HUES6 (cell line): ENCODE measurements around the gene NOD2.

Experiments used
- H3K27ac ChIP-seq: 2 replicates; pipeline ENCODE4 v1.7.0; 2013; ENCODE audit warnings: low read depth, mild to moderate bottlenecking, low read length, inconsistent platforms
- H3K27me3 ChIP-seq: 2 replicates; pipeline ENCODE4 v1.6.1; 2013; ENCODE audit warnings: low read length; ENCODE audit not compliant: control insufficient read depth, insufficient read depth
- H3K36me3 ChIP-seq: 2 replicates; pipeline ENCODE4 v1.6.1; 2013; ENCODE audit warnings: low read length; ENCODE audit not compliant: control insufficient read depth, insufficient read depth
- H3K4me1 ChIP-seq: 2 replicates; pipeline ENCODE4 v1.6.1; 2013; ENCODE audit warnings: low read length; ENCODE audit not compliant: control insufficient read depth, insufficient read depth
- H3K4me3 ChIP-seq: 2 replicates; pipeline ENCODE4 v1.5.1; 2013; ENCODE audit warnings: low read depth, low read length
- H3K9ac ChIP-seq: one replicate; pipeline ENCODE4 v1.6.1; 2013; ENCODE audit warnings: mild to moderate bottlenecking, low read length
- H3K9me3 ChIP-seq: 2 replicates; pipeline ENCODE4 v1.6.1; 2013; ENCODE audit warnings: low read depth, low read length; ENCODE audit not compliant: control insufficient read depth, insufficient read depth

NOD2 gene

DNA sequence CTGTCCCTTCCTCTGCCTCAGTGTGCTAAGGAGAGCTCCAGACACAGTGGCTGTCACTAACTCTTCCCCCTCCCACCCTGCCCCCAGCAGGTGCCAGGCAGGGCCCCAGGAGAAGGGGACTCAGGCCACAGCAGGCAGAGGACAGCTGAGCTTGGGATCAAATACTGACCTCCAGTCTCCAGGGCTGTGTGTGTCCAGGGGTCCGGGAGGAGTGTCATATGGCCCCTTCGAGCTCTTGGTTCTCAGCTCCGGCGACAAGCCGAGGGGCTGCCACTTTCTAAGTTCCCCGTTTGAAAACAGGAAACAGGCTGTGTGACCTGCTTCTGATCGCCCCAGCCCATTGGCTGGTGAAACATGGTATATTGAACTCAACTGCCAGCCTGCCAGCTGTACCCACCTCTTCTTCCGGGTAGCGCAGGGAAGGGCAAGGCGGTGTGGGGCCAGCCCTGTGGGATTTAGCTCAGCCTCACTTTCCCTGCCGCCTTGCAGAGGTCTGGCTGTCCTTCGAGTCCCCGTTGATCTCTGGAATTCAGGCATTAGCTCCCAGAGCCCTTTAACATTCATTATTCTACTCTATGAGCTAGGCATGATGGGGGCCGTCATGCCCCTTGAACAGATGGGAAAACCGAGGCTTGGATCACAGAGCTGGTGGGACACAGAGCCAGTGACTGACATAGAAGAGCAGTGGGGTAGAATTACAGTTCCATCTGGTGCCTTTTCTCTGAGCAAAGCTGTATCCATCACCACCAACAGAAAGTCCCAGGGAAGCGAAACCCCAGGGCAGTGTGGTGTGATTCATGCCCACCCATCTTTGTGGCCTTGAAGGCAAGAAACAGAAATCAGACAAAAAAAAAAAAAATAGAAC lies 12.2 kb upstream of the NOD2 start, which contains the start of gene SNX20:
TSS of gene SNX20 (minus strand) at position 292 of the 865 bp plus-strand sequence. CDS start 3,786 bp downstream, outside the sequence.
- Histone ChIP-seq H3K27me3 (no peaks in the 10 kb centered on the region), H3K36me3 (no peaks in the 10 kb centered on the region), H3K4me3 (no peak within 1 kb of the TSS), H3K9me3 (no peaks in the 10 kb centered on the region), H3K4me1 (no peaks in the 10 kb centered on the region), H3K27ac (no peak within 1 kb of the TSS), H3K9ac (no peak within 1 kb of the TSS)

DNA sequence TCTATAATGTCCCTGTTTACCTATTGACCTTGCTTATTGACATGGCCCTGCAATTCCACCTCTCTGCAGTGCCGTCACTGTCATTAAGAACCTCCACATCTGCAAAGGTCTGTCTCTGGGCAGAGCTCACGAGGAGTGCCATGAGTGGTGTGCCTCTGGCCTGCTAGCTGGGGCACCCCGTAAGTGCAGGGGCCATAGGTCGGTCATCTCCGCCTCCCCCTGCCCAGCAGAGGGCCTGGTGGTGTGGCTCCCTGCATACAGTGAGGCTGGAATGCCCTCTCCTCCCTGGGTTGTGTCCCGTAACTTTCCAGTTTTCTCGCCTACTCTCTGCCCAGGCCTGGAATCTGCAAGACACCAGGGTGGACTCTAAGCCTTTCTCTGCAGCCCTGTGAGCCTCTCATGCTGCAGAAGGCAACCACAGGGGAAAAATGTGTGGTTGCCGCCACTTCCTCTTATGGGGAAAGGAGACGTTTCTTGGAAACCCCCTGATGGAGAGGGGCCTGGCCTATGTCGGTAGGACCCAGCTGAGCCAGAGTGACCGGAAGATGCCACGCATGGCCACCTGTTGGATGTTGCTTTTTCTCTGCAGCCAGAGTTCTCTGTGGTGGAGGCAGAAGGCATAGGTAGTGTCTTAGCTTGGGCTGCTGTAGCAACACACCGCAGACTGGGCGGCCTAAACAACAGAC lies 9.6 kb upstream of the NOD2 start:
- H3K36me3 ChIP-seq, result no peaks in the 10 kb centered on the region
- no peak overlapping the region for H3K27ac ChIP-seq
- no peaks in the 10 kb centered on the region for H3K9me3 ChIP-seq
- no peak overlapping the region for H3K9ac ChIP-seq
- no peak overlapping the region for H3K4me3 ChIP-seq
- H3K4me1 ChIP-seq, result no peaks in the 10 kb centered on the region
- H3K27me3 ChIP-seq, result no peaks in the 10 kb centered on the region

DNA sequence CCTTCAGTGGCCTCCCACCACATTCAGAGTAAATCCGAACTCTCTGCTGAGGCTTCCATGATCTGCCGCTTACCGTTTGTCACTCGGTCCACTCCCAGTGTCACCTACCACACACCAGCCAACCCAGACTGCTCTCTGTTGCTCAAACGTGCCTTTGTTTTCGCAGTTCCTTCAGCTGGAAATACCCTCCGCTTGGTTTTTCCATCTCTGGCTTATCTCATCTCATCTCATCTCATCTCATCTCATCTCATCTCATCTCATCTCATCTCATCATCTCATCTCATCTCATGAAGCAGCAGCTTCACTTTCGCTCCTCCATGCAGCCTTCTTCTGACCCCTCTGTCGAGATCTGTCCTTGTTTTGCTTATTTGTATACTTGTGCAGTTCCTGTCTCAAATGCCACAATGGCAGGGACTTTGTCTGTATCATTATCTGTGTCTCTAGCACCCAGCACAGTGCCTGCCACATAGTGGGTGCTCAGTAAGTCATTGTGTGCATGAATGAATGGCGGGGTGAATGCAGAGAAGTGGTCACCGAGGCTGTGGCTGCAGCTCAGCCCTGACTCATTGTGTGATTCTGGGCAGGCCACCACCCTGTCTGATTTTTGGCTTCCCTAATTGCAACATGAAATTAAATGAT lies 8.5 kb upstream of the NOD2 start:
- H3K36me3 ChIP-seq, result no peaks in the 10 kb centered on the region
- H3K4me3 ChIP-seq, result no peak overlapping the region
- no peaks in the 10 kb centered on the region for H3K9me3 ChIP-seq
- H3K9ac ChIP-seq, result no peak overlapping the region
- no peak overlapping the region for H3K27ac ChIP-seq
- H3K4me1 ChIP-seq, result no peaks in the 10 kb centered on the region
- H3K27me3 ChIP-seq, result no peaks in the 10 kb centered on the region

DNA sequence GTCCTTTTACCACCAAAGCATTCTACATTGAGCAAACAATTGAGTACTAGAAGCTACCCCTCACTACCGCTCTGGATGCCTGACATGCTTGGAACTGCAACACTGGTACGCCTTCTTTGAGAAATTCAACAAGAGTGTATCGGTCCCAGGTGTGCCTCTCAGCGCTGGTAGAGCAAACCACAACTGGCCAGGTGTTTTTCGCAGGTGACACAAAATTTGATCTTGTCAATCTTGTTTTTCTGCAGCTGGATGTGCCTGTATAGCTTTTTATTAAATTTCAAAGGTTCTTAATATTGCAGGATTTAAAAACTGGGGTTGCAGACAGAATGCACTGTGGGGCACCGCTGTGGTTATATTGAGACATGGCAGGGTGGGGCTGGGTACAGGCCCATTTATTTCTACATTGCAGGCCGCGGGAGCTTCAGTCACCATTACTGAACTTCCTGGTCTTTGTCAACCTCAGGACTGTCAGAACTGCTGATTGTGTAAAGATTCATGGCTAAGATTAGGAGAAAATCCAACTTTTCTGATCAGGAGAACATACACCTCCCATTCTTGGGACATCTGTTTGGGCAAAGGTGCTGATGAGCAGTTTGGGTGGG lies 7.8 kb upstream of the NOD2 start:
- Histone ChIP-seq H3K36me3 (no peaks in the 10 kb centered on the region), H3K4me1 (no peaks in the 10 kb centered on the region), H3K27me3 (no peaks in the 10 kb centered on the region), H3K4me3 (no peak overlapping the region), H3K9ac (no peak overlapping the region), H3K9me3 (no peaks in the 10 kb centered on the region), H3K27ac (no peak overlapping the region)

DNA sequence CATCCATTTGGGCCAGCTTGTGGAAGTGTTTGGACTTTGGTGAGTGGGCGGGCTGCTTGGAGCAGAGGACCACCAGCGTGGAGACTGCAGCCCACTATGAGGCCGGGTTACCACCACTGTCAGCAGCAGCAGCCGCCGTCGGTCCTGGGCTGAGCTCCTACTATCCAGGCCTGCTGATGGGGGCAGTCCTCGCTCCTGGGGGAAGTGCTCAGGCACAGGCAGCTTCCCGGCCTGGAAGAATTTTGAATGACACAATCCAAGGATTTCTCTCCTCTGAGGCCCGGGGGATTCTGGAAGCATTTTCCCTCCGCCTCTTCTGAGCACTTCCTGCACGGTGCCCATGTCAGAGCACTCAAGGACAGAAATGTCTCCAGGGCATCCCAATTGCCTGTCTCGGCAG lies 5.3 kb upstream of the NOD2 start:
- H3K9me3 ChIP-seq, result no peaks in the 10 kb centered on the region
- H3K4me1 ChIP-seq, result no peaks in the 10 kb centered on the region; the same call in 1 of the 2 replicates
- H3K27ac ChIP-seq, result no peak overlapping the region
- no peak overlapping the region for H3K9ac ChIP-seq
- H3K4me3 ChIP-seq, result no peak overlapping the region
- H3K36me3 ChIP-seq, result no peaks in the 10 kb centered on the region
- peaks cover 8% of the 10 kb centered on the region for H3K27me3 ChIP-seq

DNA sequence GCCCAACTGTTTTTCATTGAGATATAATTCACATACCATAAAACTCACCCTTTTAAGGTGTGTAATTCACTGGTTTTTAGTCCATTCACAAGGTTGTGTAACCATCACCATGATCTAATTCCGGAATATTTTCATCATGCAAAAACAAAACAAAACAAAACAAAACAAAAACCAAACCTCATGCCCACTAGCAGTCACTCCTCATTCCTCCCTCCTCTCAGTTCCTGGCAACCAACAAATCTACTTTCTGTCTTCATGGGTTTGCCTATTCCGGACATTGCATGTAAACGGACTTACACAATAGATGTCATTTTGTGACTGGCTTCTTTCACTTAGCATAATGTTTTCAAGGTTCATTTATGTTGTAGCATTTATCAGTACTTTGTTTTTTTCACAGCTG lies 4.5 kb upstream of the NOD2 start:
- Histone ChIP-seq H3K9ac (no peak overlapping the region), H3K4me3 (no peak overlapping the region), H3K27me3 (peaks cover 15% of the 10 kb centered on the region), H3K27ac (no peak overlapping the region), H3K4me1 (no peaks in the 10 kb centered on the region; the same call in 1 of the 2 replicates), H3K9me3 (no peaks in the 10 kb centered on the region), H3K36me3 (no peaks in the 10 kb centered on the region)

DNA sequence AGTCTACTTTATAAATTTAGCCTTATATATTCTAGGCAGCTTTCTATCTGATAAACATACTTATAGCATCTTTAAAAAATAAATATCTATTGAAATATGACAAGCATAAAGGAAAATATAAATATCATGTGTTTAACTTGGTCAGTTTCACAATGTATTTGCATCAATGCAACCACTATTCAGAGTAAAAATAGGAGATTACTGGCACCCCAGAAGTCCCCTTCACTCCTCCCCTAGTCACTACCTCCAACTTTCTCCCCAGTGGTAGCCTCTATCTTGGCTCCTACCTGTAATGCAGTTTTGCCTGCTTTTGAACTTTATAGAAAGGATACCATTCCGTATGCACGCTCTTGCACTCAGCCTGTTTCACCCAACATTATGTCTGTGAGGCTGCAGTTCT lies 3.2 kb upstream of the NOD2 start:
- no peaks in the 10 kb centered on the region for H3K9me3 ChIP-seq
- peaks cover 28% of the 10 kb centered on the region for H3K27me3 ChIP-seq
- H3K4me1 ChIP-seq, result no peaks in the 10 kb centered on the region; the same call in 1 of the 2 replicates
- H3K27ac ChIP-seq, result no peak overlapping the region
- H3K36me3 ChIP-seq, result no peaks in the 10 kb centered on the region
- H3K9ac ChIP-seq, result no peak overlapping the region
- H3K4me3 ChIP-seq, result no peak overlapping the region

DNA sequence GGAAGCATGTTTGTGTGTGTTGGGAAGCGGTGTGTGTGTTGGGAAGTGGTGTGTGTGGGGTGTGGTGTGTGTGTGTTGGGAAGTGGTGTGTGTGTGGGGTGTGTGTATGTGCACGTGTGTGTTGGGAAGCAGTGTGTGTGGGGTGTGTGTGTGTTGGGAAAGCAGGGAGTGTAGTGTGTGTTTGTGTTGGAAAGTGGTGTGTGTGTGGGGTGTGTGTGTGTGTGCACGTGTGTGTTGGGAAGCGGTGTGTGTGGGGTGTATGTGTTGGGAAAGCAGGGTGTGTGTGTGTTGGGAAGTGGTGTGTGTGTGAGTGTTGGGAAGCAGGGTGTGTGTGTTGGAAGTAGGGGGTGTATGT lies 785 bp upstream of the NOD2 start:
- no peak overlapping the region for H3K27ac ChIP-seq
- H3K4me3 ChIP-seq, result no peak overlapping the region
- H3K9me3 ChIP-seq, result no peaks in the 10 kb centered on the region
- H3K27me3 ChIP-seq, result peaks cover 33% of the 10 kb centered on the region
- H3K4me1 ChIP-seq, result no peaks in the 10 kb centered on the region; the same call in 1 of the 2 replicates
- no peak overlapping the region for H3K9ac ChIP-seq
- H3K36me3 ChIP-seq, result no peaks in the 10 kb centered on the region

DNA sequence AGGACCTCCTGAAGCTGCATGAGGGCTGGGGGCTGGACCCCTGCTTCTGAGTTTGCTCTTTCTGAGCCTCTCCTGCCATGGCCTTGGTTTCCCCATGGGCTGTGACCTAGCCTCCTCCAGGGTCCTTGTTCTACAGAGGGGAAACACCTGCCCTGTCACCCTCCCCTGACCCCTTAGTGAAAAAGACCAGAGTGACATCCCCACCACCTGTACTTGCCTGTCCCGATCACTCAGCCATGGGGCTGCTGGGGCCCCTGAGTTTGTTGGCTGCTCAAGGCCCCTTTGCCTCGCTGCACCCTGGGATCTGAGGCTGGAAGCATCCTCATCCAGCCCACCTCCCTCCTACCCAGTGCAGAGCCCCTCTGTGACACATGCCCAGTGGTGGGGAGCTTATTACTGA lies 800 bp downstream of the NOD2 start:
- Histone ChIP-seq H3K9ac (no peak overlapping the region), H3K27ac (no peak overlapping the region), H3K4me1 (no peaks in the 10 kb centered on the region; the same call in 1 of the 2 replicates), H3K27me3 (peaks cover 33% of the 10 kb centered on the region), H3K4me3 (no peak overlapping the region), H3K9me3 (no peaks in the 10 kb centered on the region), H3K36me3 (no peaks in the 10 kb centered on the region)

DNA sequence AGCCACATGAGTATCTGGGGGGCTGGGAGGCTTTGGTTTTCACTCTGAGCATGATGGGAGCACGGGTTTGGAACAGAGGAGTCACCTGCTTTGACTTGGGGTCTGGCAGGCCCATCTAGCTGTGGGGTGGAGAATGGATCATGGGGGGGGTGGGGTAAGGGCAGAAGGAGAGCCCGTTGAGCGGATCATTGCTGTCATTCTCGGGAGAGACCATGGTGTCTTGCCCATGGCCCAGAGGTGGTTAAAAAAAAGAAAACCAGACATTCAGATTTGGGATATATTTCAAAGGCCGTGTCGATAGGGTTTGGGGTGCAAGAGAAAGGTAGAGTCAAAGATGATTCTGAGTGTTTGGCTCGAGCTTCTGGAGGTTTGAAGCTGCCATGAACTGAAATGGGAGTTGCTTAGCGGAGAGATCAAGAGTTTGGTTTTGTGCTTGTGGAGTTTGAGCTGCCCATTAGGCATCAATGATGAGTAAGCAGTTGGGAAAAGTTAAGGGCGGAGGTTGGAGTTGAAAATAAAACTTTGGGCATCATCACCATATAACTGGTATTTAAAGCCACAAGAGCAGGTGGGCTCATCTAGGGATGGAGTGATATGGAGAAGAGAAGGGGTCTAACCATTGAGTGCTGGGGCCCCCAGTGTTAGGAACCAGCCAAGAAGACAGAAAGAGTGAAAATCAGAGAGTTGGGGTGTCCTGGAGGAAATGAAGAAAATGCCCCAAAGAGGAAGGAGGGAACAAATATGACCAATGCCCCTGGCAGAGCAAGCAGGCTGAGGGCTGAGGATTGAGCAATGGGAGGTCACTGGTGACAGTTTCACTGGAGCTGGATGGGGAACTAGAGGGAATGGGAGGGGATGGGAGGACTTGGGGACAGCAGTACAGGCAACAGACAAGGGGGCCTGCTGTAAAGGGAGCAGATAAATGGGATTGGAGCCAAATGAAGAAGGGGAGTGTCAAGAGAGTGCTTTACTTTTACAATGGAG lies 1.9 kb downstream of the NOD2 start:
- Histone ChIP-seq H3K9ac (no peak overlapping the region), H3K4me1 (no peaks in the 10 kb centered on the region; the same call in 1 of the 2 replicates), H3K9me3 (no peaks in the 10 kb centered on the region), H3K4me3 (no peak overlapping the region), H3K27me3 (peaks cover 33% of the 10 kb centered on the region), H3K36me3 (no peaks in the 10 kb centered on the region), H3K27ac (no peak overlapping the region)
